A549 (cell line): Measurements from ENCODE around the gene CPNE7. TPM values are rescaled to one million over a fixed set of nuclear protein-coding genes. Genes with fewer than 3 reads are reported as not detected.

Experiments used
- ATAC-seq, 2 experiments: fragments of 200-7000 bp in 1 of 2; fragments of >200 bp in 1 of 2; cut with Nextera tagmentation in 1 of 2; cut with Tn5 transposase in 1 of 2; 3 replicates each; pipeline versions ENCODE4 v1.8.0 to v1.9.1; 2018 to 2020; ENCODE audit warnings: mild to moderate bottlenecking in 1 of 2, moderate library complexity in 1 of 2
- CTCF ChIA-PET: fragments of 300-600 bp; sonication (Branson Sonifier 250); formaldehyde crosslinking; extraction: SDS; loops from one replicate; lab custom pipeline; 2021; ENCODE audit warnings: antibody characterized with exemption, inconsistent platforms; lab: Yijun Ruan, JAX
- POLR2A ChIA-PET: fragments of 350-600 bp; formaldehyde crosslinking; extraction: SDS; loops from one replicate; lab custom pipeline; 2021; ENCODE audit warnings: antibody characterized with exemption, inconsistent platforms; lab: Yijun Ruan, JAX
- DNase-seq, 2 experiments: peaks; one replicate each; pipeline versions ENCODE4 v3.0.0 to v3.0.0-alpha.2; 2011 to 2016; ENCODE audit warnings: low read depth in 1 of 2, low spot score in 1 of 2
- FAIRE-seq: peaks from 2 replicates; lab custom pipeline; 2011; peaks lifted over from hg19 to GRCh38; lab: Jason Lieb, UNC
- H3K27ac ChIP-seq, 2 experiments: fragments of >200 bp; sonication (Bioruptor Twin); formaldehyde crosslinking; 3 replicates each; pipeline ENCODE4 v1.5.1; 2016 to 2017
- H3K4me1 ChIP-seq: fragments of >200 bp; sonication (Bioruptor Twin); formaldehyde crosslinking; 3 replicates; pipeline ENCODE4 v1.6.1; 2016
- H3K4me2 ChIP-seq: fragments of >200 bp; sonication (Bioruptor Twin); formaldehyde crosslinking; 3 replicates; pipeline ENCODE4 v1.6.1; 2016
- H3K4me3 ChIP-seq: fragments of >200 bp; sonication (Bioruptor Twin); formaldehyde crosslinking; 3 replicates; pipeline ENCODE4 v1.5.1; 2016
- H3K9me3 ChIP-seq: fragments of >200 bp; sonication (Bioruptor Twin); formaldehyde crosslinking; 3 replicates; pipeline ENCODE4 v1.6.1; 2016
- CEBPB ChIP-seq, 2 experiments: fragments of >200 bp in 1 of 2; sonication (Bioruptor Twin) in 1 of 2; formaldehyde crosslinking in 1 of 2; IDR thresholded peaks; 2 replicates each; pipeline ENCODE4 v1.6.1; 2012 to 2016
- EHMT2 ChIP-seq: fragments of 200-600 bp; sonication (generic); IDR thresholded peaks from 2 replicates; pipeline ENCODE4 v1.6.1; 2016; ENCODE audit warnings: antibody characterized with exemption, low read depth, mild to moderate bottlenecking, moderate library complexity
- GATA3 ChIP-seq: IDR thresholded peaks from 2 replicates; pipeline ENCODE4 v1.6.1; 2012; ENCODE audit warnings: borderline replicate concordance
- HEYL ChIP-seq: fragments of 250-450 bp; sonication (Bioruptor Pico); IDR thresholded peaks from 2 replicates; pipeline ENCODE4 v1.8.0; 2021; ENCODE audit warnings: mild to moderate bottlenecking, moderate library complexity
- KDM1A ChIP-seq: fragments of 200-600 bp; sonication (generic); IDR thresholded peaks from 2 replicates; pipeline ENCODE4 v1.6.1; 2016; ENCODE audit warnings: low read depth, mild to moderate bottlenecking
- KDM5A ChIP-seq: fragments of 200-600 bp; sonication (generic); IDR thresholded peaks from 2 replicates; pipeline ENCODE4 v1.6.1; 2016; ENCODE audit warnings: antibody characterized with exemption, mild to moderate bottlenecking
- MAFK ChIP-seq: fragments of 450-650 bp; IDR thresholded peaks from 2 replicates; pipeline ENCODE4 v1.6.1; 2014; ENCODE audit not compliant: partially characterized antibody
- MYC ChIP-seq: IDR thresholded peaks from 2 replicates; pipeline ENCODE4 v1.6.1; 2012; ENCODE audit warnings: mild to moderate bottlenecking, inconsistent platforms, low read length, improper control_type of control experiment, borderline replicate concordance
- POLR2AphosphoS2 ChIP-seq: conservative IDR thresholded peaks from 2 replicates; pipeline ENCODE4 v1.6.1; 2012; ENCODE audit warnings: low read length, improper control_type of control experiment, inconsistent platforms
- RNF2 ChIP-seq: fragments of 200-600 bp; sonication (generic); IDR thresholded peaks from 2 replicates; pipeline ENCODE4 v1.6.1; 2016; ENCODE audit warnings: low read depth, mild to moderate bottlenecking, antibody characterized with exemption, moderate library complexity, borderline replicate concordance
- SMC3 ChIP-seq: fragments of >200 bp; sonication (Bioruptor Twin); formaldehyde crosslinking; IDR thresholded peaks from 3 replicates; pipeline ENCODE4 v1.6.1; 2018; ENCODE audit warnings: inconsistent platforms
- ZNF302 ChIP-seq: fragments of 250-450 bp; sonication (Bioruptor Pico); IDR thresholded peaks from 2 replicates; pipeline ENCODE4 v1.9.0; 2021; ENCODE audit warnings: inconsistent platforms, mild to moderate bottlenecking, moderate library complexity
- ZSCAN20 ChIP-seq: fragments of 250-450 bp; sonication (Bioruptor Pico); IDR thresholded peaks from 2 replicates; pipeline ENCODE4 v1.8.0; 2022; ENCODE audit warnings: mild to moderate bottlenecking, moderate library complexity
- WGBS: methylation state at CpG from one replicate; pipeline ENCODE4 v1.1.6; 2017; ENCODE audit errors: missing lambda C conversion rate; 5-methylcytosine and 5-hydroxymethylcytosine counted together
- polyA plus RNA-seq, 4 experiments: library from polyadenylated mRNA; depleted of rRNA in 3 of 4; stranded (reverse); fragments of >200 nt; fragmentation: RNase III in 1 of 4; extraction: RNeasy Plus Mini Kit Qiagen cat#74134 plus additional on column Dnase treatment in 1 of 4; gene quantifications; 2 replicates in 3 of 4; 3 replicates in 1 of 4; pipeline ENCODE4 v1.2.3, GENCODE V29; 2011 to 2017
- TF ChIP-seq, protein P1 (sequence below): fragments of >200 bp; sonication (Bioruptor Twin); formaldehyde crosslinking; IDR thresholded peaks from 2 replicates; pipeline ENCODE4 v1.6.1; 2016
- TF ChIP-seq, protein P2 (sequence below): fragments of >200 bp; sonication (Bioruptor Twin); formaldehyde crosslinking; IDR thresholded peaks from 3 replicates; pipeline ENCODE4 v1.6.1; 2016
- TF ChIP-seq, protein P3 (sequence below): IDR thresholded peaks from 2 replicates; pipeline ENCODE4 v1.6.1; 2012
- TF ChIP-seq, protein P4 (sequence below): fragments of 150-350 bp; IDR thresholded peaks from 2 replicates; pipeline ENCODE4 v1.6.1; 2014; ENCODE audit warnings: low read depth, mild to moderate bottlenecking, low read length

The CPNE7 gene
- polyA plus RNA-seq, 2 of the 4 experiments (the other 2 are of a cell fraction): 22.8 to 45.2 TPM

DNA sequence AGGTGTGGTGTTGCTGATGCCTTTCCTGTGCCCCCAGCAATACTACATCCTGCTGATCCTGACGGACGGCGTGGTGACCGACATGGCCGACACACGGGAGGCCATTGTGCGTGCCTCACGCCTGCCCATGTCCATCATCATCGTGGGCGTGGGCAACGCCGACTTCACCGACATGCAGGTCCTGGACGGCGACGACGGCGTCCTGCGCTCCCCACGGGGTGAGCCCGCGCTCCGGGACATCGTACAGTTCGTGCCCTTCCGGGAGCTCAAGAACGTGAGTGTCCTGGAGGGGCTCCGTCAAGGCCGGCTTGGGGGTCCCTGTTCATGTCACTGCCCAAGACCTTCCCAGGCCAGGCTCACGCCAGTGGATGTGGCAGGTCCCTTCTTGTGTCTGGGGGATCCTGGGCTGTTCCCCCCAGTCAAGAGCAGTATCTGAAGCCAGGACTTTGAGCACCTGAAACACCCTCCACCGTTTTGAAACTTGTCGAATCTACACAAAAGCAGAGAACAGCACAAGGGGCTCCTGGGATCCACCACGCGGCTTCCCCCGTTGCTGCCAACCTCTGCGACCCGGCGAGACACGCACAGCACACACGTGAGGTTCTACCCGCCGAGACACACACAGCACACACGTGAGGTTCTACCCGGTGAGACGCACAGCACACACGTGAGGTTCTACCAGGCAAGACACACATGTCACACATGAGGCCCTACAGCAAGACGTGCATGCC lies 19.9 kb downstream of the CPNE7 start:
- no peak for DNase-seq
- no peak for ATAC-seq
- CTCF ChIA-PET: interaction anchor here (0.8 to 1.3 kb wide), 2 partner anchors 20 to 69 kb away, joined by 3 read pairs; no protein-coding TSS in a partner anchor
- POLR2A ChIA-PET: no interaction called here
- Histone ChIP-seq H3K9me3 (no peaks in the 10 kb centered on the region), H3K4me3 (no peak overlapping the region), H3K4me2 (no peak overlapping the region), H3K27ac (no peak overlapping the region), H3K4me1 (peaks cover 16% of the 10 kb centered on the region)
- 95% methylated on average over 39 of the region's 47 CpGs for WGBS
- no peak for FAIRE-seq
- TF ChIP-seq KDM5A (no peak), EHMT2 (no peak), SMC3 (no peak), CEBPB (IDR thresholded peaks at IDR 0.05) (no peak), POLR2AphosphoS2 (no peak), ZNF302 (CRISPR knock-in tag) (no peak), KDM1A (no peak), HEYL (CRISPR knock-in tag) (no peak), RNF2 (no peak), MYC (no peak)
- TF ChIP-seq, protein P1, sequence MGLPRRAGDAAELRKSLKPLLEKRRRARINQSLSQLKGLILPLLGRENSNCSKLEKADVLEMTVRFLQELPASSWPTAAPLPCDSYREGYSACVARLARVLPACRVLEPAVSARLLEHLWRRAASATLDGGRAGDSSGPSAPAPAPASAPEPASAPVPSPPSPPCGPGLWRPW: no peak
- TF ChIP-seq, protein P2, sequence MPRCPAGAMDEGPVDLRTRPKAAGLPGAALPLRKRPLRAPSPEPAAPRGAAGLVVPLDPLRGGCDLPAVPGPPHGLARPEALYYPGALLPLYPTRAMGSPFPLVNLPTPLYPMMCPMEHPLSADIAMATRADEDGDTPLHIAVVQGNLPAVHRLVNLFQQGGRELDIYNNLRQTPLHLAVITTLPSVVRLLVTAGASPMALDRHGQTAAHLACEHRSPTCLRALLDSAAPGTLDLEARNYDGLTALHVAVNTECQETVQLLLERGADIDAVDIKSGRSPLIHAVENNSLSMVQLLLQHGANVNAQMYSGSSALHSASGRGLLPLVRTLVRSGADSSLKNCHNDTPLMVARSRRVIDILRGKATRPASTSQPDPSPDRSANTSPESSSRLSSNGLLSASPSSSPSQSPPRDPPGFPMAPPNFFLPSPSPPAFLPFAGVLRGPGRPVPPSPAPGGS: no peak
- TF ChIP-seq, protein P3, sequence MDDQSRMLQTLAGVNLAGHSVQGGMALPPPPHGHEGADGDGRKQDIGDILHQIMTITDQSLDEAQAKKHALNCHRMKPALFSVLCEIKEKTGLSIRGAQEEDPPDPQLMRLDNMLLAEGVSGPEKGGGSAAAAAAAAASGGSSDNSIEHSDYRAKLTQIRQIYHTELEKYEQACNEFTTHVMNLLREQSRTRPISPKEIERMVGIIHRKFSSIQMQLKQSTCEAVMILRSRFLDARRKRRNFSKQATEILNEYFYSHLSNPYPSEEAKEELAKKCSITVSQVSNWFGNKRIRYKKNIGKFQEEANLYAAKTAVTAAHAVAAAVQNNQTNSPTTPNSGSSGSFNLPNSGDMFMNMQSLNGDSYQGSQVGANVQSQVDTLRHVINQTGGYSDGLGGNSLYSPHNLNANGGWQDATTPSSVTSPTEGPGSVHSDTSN: no peak

DNA sequence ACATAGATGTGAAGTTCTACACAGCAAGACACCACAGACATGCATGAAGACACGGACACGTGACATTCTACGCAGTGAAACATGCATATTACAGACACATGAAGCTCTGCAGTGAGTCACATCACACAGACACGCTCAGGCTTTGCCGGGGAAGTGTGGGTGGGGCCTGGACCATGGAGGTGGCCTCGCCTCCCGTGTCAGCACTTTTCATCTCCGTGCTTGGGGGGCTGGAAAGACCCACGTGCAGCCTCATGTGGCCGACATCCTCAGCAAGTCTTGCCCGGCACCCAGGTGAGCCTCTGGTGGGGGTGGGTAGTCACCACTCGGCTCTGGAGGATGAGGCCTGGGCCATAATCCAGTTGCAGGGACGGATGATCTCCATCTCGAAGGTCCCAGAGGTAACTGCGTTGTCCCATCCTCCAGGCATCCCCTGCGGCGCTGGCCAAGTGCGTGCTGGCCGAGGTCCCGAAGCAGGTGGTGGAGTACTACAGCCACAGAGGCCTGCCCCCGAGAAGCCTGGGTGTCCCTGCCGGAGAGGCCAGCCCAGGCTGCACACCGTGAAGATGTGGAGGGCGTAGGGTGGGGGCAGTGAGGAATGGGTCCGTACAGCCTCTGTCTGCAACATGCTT lies 20.6 kb downstream of the CPNE7 start:
- H3K4me2 ChIP-seq: no peak overlapping the region
- ChIA-PET POLR2A (no interaction called here), CTCF (interaction anchor here (0.8 to 1.7 kb wide), 5 partner anchors 15 to 104 kb away, joined by 3 to 4 read pairs (median 3); no protein-coding TSS in a partner anchor)
- FAIRE-seq (no peak), ATAC-seq (no peak), DNase-seq (no peak)
- H3K27ac ChIP-seq: 0 out of 6 replicates have a peak overlapping the region, but pooled peaks of 1 of the 2 experiments have one; percentile 24
- no peaks in the 10 kb centered on the region for H3K9me3 ChIP-seq
- WGBS: 92% methylated on average over 13 of the region's 25 CpGs
- H3K4me3 ChIP-seq: no peak overlapping the region
- H3K4me1 ChIP-seq: peaks cover 16% of the 10 kb centered on the region
- TF ChIP-seq MAFK (peak; percentile 79), GATA3 (no peak), ZSCAN20 (CRISPR knock-in tag) (no peak), KDM5A (no peak)
- TF ChIP-seq, protein P4, sequence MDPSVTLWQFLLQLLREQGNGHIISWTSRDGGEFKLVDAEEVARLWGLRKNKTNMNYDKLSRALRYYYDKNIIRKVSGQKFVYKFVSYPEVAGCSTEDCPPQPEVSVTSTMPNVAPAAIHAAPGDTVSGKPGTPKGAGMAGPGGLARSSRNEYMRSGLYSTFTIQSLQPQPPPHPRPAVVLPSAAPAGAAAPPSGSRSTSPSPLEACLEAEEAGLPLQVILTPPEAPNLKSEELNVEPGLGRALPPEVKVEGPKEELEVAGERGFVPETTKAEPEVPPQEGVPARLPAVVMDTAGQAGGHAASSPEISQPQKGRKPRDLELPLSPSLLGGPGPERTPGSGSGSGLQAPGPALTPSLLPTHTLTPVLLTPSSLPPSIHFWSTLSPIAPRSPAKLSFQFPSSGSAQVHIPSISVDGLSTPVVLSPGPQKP: no peak
